GM18508 (cell line): ENCODE measurements around the gene MRFAP1.
A peak's percentile ranks its signal among the peaks of the same experiment; 100 is the strongest.

Source experiments
- ATAC-seq: cut with Tn5 transposase; IDR thresholded peaks from one replicate; pipeline ENCODE4 v1.9.1; 2021; ENCODE audit warnings: moderate number of reproducible peaks; ENCODE audit not compliant: insufficient read depth, unreplicated experiment

The MRFAP1 gene

GRCh38 chr4:6640292-6641163, at the start of gene MRFAP1:
TSS of gene MRFAP1 (plus strand) at chr4:6640685. CDS start at chr4:6640863, 178 bp downstream.
- ATAC-seq, result peak; percentile 57

DNA sequence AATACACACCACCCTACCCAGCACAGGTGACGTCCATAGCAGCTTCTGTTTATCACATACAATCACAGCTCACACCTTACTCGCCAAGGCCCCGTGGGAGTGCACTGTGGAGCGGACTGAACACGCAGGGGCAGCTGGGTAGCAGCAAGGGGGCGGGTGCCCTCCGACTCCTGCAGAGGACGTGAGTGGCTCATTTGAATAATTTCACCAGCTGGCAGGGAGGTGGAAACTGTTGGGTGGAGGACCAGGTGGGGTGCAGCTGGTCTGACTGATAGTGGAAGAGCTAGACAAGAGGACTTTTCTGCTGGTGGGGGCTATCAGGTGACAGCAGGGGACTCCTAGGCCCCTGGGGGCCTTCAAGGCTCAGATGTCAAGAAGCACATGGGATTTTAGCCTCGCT, 49.2 kb upstream of the MRFAP1 start:
- ATAC-seq, result no peak

DNA sequence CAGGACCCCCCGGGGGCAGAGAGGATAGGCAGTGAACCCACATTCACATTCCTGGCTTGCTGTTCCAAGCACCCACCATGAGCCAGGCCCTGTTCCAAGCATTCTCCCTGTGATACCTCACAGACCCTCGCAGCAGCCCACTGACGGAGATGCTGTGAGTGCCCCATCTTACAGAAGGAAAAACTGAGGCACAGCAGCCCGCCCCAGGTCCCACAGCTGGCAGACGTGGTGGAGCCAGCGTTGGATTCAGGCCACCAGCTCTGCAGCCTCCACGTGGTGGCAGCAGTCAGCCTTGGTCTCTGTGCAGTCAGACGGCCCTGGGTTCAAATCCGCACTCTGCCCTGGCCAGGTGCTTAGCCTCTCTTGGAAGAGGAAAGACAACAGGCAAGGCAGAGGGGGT, 48.7 kb upstream of the MRFAP1 start:
- no peak for ATAC-seq

GRCh38 chr4:6592804-6593563, 47.5 kb upstream of the MRFAP1 start:
- no peak for ATAC-seq

- ATAC-seq, result no peak
Measured at GRCh38 chr4:6594341-6594740, 46.1 kb upstream of the MRFAP1 start.

GRCh38 chr4:6594826-6595355, 45.6 kb upstream of the MRFAP1 start:
- ATAC-seq, result no peak

GRCh38 chr4:6595897-6596537, 44.5 kb upstream of the MRFAP1 start:
- no peak for ATAC-seq

GRCh38 chr4:6596948-6597347, 43.5 kb upstream of the MRFAP1 start:
- no peak for ATAC-seq

GRCh38 chr4:6598127-6598526, 42.4 kb upstream of the MRFAP1 start:
- ATAC-seq, result no peak

DNA sequence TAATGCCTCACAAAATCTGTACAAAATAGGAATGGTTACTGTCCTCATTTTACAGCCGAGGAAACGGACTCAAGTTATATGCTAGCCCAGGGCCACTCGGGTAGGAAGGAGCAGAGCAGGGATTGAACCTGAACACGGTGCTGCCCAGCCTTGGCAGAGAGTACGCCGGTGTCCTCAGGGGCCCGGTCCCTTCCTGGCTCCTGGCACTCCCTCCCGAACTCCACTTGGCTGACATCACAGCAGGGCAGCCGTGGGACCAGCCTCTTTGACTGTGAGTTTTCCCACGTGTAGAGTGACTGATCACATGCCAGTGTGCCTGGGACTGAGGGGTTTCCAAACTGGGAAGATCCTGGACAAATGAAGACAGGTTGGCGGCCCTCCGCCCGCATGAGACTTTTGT, 41.8 kb upstream of the MRFAP1 start:
- no peak for ATAC-seq

DNA sequence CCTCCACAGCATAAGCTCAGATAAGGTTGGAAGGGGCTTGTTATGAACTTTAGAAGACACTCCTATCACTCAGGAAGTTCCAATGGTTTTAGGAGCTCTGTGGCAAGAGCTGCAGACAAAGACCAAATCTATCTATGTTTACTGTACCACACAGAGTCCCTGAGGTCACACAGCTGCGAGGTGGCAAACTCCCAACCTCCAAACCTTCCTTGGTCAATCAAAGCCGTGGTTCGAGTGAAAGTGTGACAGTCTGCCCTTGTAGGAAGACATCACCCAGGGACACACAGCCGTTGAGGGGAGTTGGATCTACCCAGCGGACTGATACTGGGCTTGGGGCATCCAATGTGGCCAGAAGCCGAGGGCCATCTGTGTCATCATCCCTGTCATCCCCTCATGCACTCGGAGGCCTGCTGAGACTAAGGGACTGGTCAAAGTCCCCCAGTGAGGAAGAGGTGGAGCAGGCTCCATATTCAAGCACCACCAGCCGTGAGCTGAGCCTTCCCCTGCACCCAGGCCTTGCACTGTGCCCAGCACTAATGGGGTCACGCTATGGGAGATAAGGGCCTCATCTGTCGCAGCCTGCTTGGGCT, 38.7 kb upstream of the MRFAP1 start:
- ATAC-seq, result no peak

- no peak for ATAC-seq
Measured at GRCh38 chr4:6602289-6602688, 38.2 kb upstream of the MRFAP1 start.

GRCh38 chr4:6603128-6603527, 37.4 kb upstream of the MRFAP1 start:
- no peak for ATAC-seq

GRCh38 chr4:6605114-6605513, 35.4 kb upstream of the MRFAP1 start:
- no peak for ATAC-seq

- ATAC-seq, result no peak
Measured at GRCh38 chr4:6605605-6606004, 34.9 kb upstream of the MRFAP1 start.

GRCh38 chr4:6606465-6607235, 33.8 kb upstream of the MRFAP1 start:
- no peak for ATAC-seq

DNA sequence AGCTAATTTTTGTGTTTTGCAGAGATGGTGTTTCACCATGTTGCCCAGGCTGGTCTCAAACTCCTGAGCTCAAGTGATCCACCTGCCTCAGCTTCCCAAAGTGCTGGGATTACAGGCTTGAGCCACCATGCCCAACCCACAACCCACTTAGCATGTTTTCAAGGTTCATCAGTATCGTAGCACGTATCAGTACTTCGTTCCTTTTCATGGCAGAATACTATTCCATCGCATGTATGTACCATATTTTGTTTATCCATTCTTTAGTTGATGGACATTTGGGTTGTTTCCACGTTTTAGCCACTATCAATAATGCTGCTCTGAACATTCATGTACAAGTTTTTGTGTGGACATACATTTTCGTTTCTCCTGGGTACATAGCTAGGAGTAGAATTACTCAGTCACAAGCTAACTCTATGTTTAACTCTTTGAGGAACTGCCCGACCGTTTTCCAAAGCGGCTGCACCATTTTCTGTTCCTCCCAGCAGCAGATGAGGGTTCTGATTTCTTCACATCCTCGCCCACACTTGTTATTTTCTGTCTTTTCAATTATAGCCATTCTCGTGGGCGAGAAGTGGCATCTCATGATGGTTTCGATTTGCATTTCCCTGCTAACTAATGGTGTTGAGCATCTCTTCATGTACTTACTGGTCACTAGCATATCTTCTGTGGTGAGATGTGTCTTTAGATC, 33.0 kb upstream of the MRFAP1 start:
- no peak for ATAC-seq

- ATAC-seq, result no peak
Measured at GRCh38 chr4:6608758-6609414, 31.6 kb upstream of the MRFAP1 start.
